GM18526 (cell line): ENCODE data around the gene ADAM11.

ENCODE experiments used
- POLR2A ChIP-seq: IDR thresholded peaks from 3 replicates; pipeline ENCODE4 v1.6.1; 2011; ENCODE audit not compliant: insufficient read length; ENCODE audit errors: extremely low read depth

The ADAM11 gene

GRCh38 chr17:44752953-44753861 is 5.6 kb upstream of the ADAM11 start:
- no peak for TF ChIP-seq POLR2A

DNA sequence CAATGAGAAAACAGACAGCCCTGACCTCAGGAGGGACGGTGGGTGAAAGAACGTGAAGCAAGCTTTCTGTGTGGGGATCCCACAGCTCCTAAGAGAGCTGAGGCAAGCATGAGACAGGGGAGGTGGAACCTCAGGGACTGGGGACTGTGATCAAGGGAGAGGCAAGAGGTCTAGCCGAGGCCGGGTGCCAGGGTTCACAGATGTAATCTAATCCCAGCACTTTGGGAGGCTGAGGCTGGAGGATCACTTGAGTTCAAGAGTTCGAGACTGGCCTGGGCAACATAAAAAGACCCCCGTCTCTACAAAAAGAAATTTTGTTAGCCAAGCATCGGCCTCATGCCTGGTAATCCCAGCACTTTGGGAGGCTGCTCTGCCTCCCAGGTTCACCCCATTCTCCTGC is 4.5 kb upstream of the ADAM11 start:
- no peak for TF ChIP-seq POLR2A

- no peak for TF ChIP-seq POLR2A
Measured at GRCh38 chr17:44757045-44757917, 1.5 kb upstream of the ADAM11 start.

GRCh38 chr17:44757918-44758413 is 822 bp upstream of the ADAM11 start:
- TF ChIP-seq POLR2A = no peak

- no peak for TF ChIP-seq POLR2A
Measured at GRCh38 chr17:44759086-44759915, 513 bp downstream of the ADAM11 start.

DNA sequence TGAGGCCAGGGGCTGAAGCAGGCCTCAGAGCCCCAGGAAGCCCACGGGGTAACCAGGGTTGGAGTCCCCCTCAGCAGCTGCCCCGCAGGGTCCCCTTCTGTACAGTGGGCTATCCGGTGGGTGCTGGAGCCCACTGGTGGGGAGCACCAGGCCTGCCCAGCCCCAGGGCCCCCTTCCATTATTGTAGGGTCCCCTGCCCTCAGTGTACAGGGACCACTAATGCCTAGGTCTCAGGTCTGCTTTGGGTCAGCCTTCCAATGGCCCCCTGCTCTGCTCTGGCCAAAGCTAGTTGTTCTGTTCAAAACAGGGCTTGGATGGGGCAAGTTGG is 1.1 kb downstream of the ADAM11 start:
- no peak for TF ChIP-seq POLR2A

DNA sequence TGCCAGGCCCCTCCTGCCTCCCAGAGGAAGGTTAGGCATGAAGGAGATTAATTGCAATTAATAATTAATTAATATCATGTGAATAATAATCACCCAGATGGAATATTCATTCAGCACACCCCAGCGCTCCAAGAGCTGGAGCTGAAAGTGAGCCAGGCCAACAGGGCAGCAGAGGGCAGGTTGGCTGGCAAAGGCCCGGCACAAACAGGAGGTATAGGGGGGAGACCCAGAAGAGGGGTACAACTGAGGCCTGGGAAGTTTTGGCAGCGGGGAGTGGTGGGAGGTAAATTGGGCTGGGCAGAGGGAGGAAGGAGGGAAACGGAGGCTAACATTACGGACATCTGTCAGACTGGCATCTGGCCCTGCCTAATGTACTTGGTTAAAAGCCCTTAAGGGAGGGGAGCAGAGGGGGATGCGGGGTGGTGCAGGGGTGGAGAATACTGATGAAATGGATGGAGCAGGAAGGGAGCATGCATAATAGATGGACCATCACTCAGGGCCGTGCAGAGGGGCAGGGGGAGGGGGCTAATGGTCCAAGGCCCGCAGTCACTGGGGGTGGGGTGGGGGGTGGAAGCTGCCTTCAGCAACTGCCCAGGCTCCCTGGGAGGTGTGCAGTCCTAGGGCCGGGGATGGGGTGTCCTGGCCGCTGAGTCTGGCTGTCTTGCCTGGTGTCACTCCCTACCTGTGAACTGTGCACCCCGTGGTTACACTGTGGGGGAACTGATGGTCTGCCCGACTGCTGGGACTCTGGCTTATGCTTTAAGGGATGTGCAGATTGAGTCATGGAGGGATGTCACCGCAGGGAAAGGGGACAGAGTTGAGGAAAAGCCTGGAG is 1.9 kb downstream of the ADAM11 start:
- TF ChIP-seq POLR2A = no peak

GRCh38 chr17:44761932-44762810 is 3.4 kb downstream of the ADAM11 start:
- no peak for TF ChIP-seq POLR2A

- no peak for TF ChIP-seq POLR2A
Measured at GRCh38 chr17:44763170-44763569, 4.4 kb downstream of the ADAM11 start.

GRCh38 chr17:44765965-44766364 is 7.2 kb downstream of the ADAM11 start:
- no peak for TF ChIP-seq POLR2A

- no peak for TF ChIP-seq POLR2A
Measured at GRCh38 chr17:44766409-44767038, 7.7 kb downstream of the ADAM11 start.

- no peak for TF ChIP-seq POLR2A
Measured at GRCh38 chr17:44767493-44767892, 8.7 kb downstream of the ADAM11 start.
